ENCODE data around the gene TNFRSF6B. TPM values are rescaled to one million over a fixed set of nuclear protein-coding genes. Genes with fewer than 3 reads are reported as not detected.

TNFRSF6B gene
- total RNA-seq, 4 donors from 2014 or later, result 6.7 to 15.5 (median 10.5) TPM

DNA sequence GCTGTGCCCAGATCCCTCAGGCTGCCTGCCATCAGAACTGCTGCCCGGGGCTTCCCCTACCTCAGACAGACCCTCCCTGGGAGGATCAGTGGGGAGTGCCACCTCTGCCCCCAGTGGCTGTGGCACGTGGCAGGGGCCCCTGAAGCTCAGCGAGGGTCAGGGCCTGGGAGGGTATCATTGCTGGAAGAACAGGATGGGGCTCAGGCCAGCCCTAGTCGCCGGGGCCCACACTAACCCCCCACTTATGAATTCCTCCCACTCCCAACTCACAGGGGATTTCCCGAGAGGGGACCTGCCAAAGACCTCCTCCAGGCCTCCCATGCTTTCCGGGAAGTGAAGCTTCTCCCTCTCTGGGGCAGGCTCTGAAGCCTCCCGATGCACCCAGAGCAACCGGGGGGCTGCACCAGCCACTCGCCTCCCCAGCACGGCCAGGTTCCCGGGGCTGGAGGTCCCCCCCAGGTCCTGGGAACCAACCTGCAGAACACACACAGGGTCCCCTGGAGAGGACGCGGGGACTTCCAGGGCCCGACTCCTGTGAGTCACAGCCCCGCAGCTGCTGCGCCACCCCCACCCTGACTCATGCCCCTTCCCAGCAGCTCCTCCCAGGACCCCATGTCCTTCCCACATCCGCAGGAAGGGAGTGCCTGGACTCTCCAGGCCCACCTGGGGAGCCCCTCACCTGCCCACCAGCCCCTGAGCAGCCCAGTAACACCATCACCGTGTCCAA lies 2.5 kb downstream of the TNFRSF6B start:
- H3K36me3 ChIP-seq, result peaks cover 8 to 9% of the 10 kb centered on the region in 2 donors
- peaks cover 11 to 22% of the 10 kb centered on the region in 2 donors for H3K4me1 ChIP-seq
- no peak for DNase-seq
- intact Hi-C loops (cut with DNase I), result no loop called here
- H3K9me3 ChIP-seq, result no peaks in the 10 kb centered on the region
- TF ChIP-seq CTCF (IDR thresholded peaks at IDR 0.05) (no peak), POLR2A (IDR thresholded peaks at IDR 0.05) (no peak)
- H3K4me3 ChIP-seq (replicated peaks in 1 of 3), result no peak overlapping the region
- H3K27me3 ChIP-seq, result no peaks in the 10 kb centered on the region
- 54 to 75% methylated on average over 8 to 10 of the region's 19 CpGs for WGBS, 2 donors
- peak overlapping the region in 2 of 3 donors; percentile 32 to 57 for H3K27ac ChIP-seq

- Histone ChIP-seq H3K27me3 (no peaks in the 10 kb centered on the region), H3K36me3 (peaks cover 4 to 6% of the 10 kb centered on the region in 2 donors), H3K4me3 (replicated peaks in 1 of 3) (no peak overlapping the region), H3K4me1 (peaks cover 11 to 22% of the 10 kb centered on the region in 2 donors), H3K27ac (peak overlapping the region in 2 of 3 donors; percentile 32 to 57), H3K9me3 (no peaks in the 10 kb centered on the region)
- 66 to 83% methylated on average over 8 to 12 of the region's 24 CpGs for WGBS, 2 donors
- no peak for DNase-seq
- TF ChIP-seq CTCF (IDR thresholded peaks at IDR 0.05) (no peak), POLR2A (IDR thresholded peaks at IDR 0.05) (no peak)
- intact Hi-C loops (cut with DNase I), result no loop called here
Observed at GRCh38 chr20:63699466-63700198, 3.2 kb downstream of the TNFRSF6B start.

- intact Hi-C loops (cut with DNase I), result no loop called here
- Histone ChIP-seq H3K4me3 (replicated peaks in 1 of 3) (no peak overlapping the region), H3K9me3 (no peaks in the 10 kb centered on the region), H3K4me1 (peaks cover 11 to 22% of the 10 kb centered on the region in 2 donors), H3K36me3 (peaks cover 0 to 7% of the 10 kb centered on the region in 2 donors), H3K27me3 (no peaks in the 10 kb centered on the region), H3K27ac (no peak overlapping the region)
- WGBS, 2 donors, result 94 to 97% methylated on average over 31 to 33 of the region's 43 CpGs
- DNase-seq, result no peak
- no peak for TF ChIP-seq POLR2A (IDR thresholded peaks at IDR 0.05)
- TF ChIP-seq CTCF (IDR thresholded peaks at IDR 0.05), result no peak
Observed at GRCh38 chr20:63700199-63701050, 4.0 kb downstream of the TNFRSF6B start.

DNA sequence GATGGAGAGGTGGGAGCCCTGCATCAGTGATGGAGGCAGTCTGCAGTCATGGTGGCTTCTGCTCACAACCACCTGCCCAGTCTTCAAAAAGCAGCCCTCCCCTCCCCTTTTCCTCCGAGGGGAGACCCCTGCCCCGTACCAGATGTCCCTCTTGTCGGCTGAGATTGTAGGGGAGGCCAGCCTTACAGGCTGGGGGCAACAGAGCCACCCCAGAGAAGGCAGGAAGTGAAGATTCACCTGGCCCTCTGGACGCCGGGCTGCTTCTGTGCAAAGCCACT lies 4.5 kb downstream of the TNFRSF6B start:
- Histone ChIP-seq H3K9me3 (no peaks in the 10 kb centered on the region), H3K4me1 (peaks cover 11 to 22% of the 10 kb centered on the region in 2 donors), H3K27me3 (no peaks in the 10 kb centered on the region), H3K27ac (no peak overlapping the region), H3K4me3 (replicated peaks in 1 of 3) (no peak overlapping the region), H3K36me3 (peaks cover 0 to 12% of the 10 kb centered on the region in 2 donors)
- DNase-seq, result no peak
- intact Hi-C loops (cut with DNase I), result no loop called here
- WGBS, 2 donors, result 73 to 82% methylated on average over 5 of the region's 5 CpGs
- TF ChIP-seq CTCF (IDR thresholded peaks at IDR 0.05), result no peak
- TF ChIP-seq POLR2A (IDR thresholded peaks at IDR 0.05), result no peak
